ENCODE measurements around the gene CERCAM.

DNA sequence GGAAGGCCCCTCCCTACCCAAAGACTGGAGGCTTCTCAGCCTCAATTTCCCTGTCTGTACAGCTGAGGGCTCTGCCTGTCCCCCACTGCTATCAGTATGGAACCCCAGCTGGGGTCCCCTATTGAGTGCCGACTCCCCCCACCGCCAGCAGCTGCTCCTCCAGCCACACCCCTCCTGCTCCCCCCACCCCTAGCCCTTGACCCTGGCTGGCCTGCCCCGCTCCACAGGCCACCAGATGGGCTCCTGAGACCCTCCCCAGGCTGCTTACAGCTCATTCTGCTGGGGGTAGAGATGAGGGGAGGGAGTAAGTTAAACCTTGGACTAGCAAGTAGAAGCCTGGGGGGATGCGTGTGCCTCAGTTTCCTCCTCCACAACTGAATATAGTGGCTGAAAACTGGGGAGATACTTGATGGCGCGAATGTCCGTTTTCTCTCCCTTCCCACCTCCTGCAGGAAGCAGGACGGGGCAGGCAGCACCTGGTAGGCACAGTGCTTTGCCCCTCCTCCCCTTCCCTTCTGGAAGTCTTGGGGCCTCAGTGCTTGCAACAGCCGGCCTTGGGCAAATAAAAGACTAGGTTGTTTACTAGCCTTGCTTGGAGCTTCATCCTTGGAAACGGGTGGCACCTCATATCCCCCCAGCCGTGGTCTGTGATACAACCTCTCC is 30.4 kb upstream of the CERCAM start:
- TF ChIP-seq CTCF (IDR thresholded peaks at IDR 0.05) (no peak), POLR2A (IDR thresholded peaks at IDR 0.05) (no peak)

All from esophagus squamous epithelium (tissue), 4 donors.